Psoas muscle (tissue), 8 donors: ENCODE measurements around the gene LSM7. TPM values are rescaled to one million over a fixed set of nuclear protein-coding genes. Genes with fewer than 3 reads are reported as not detected.

Source experiments
- ATAC-seq, 4 donors: fragments of 200-7000 bp; cut with Tn5 transposase; one replicate each; pipeline ENCODE4 v1.9.1; 2020; ENCODE audit warnings: moderate library complexity in 3 of 4, mild to moderate bottlenecking in 2 of 4
- DNase-seq, 2 donors: peaks; one replicate each; pipeline ENCODE4 v3.0.0-alpha.2; 2020
- H3K27ac ChIP-seq: fragments of 200-600 bp; one replicate; pipeline ENCODE4 v1.8.0; 2022
- H3K27me3 ChIP-seq, 3 donors: fragments of 200-600 bp in 1 of 3; one replicate each; pipeline versions ENCODE4 v1.6.1 to v1.8.0; 2013 to 2022; ENCODE audit warnings: low read length in 2 of 3, mild to moderate bottlenecking in 2 of 3, moderate library complexity in 1 of 3; ENCODE audit not compliant: insufficient read depth in 3 of 3
- H3K36me3 ChIP-seq, 2 donors: fragments of 200-600 bp in 1 of 2; one replicate each; pipeline versions ENCODE4 v1.6.1 to v1.8.0; 2013 to 2022; ENCODE audit warnings: low read depth in 1 of 2, mild to moderate bottlenecking in 1 of 2, moderate library complexity in 1 of 2; ENCODE audit not compliant: insufficient read depth in 1 of 2
- H3K4me1 ChIP-seq: fragments of 200-600 bp; one replicate; pipeline ENCODE4 v1.8.0; 2022
- H3K4me3 ChIP-seq: fragments of 200-600 bp; one replicate; pipeline ENCODE4 v1.8.0; 2022; ENCODE audit warnings: mild to moderate bottlenecking
- H3K9me3 ChIP-seq: fragments of 200-600 bp; one replicate; pipeline ENCODE4 v1.8.0; 2022
- WGBS, 3 donors: extraction: QIAGEN DNeasy Blood & Tissue Kit; methylation state at CpG; one replicate each; pipeline versions ENCODE4 v1.1.6 to v1.1.7; 2013; 5-methylcytosine and 5-hydroxymethylcytosine counted together
- intact Hi-C, 2 donors: fragments of 100-400 bp; cut with DNase I; formaldehyde crosslinking; loops; one replicate each; pipeline versions ENCODE4 v1.11.0 to v1.14.2; 2022
- polyA plus RNA-seq, 3 donors: library from polyadenylated mRNA; stranded (reverse); fragments of 200-250 nt; gene quantifications; one replicate each; pipeline ENCODE4 v1.2.3, GENCODE V29; 2013
- total RNA-seq, 4 donors: library from RNA; stranded (reverse); fragmentation: NEBNext Ultra II Directional in 2 of 4; extraction: Animal tissue kit (Norgen Biotek cat#: 25700) in 2 of 4; gene quantifications; one replicate each; pipeline versions ENCODE4 v1.2.1 to v1.2.4, GENCODE V29; 2021 to 2023
- TF ChIP-seq, protein P1 (sequence below): fragments of 200-600 bp; IDR thresholded peaks from one replicate; pipeline ENCODE4 v1.8.0; 2022; ENCODE audit warnings: antibody characterized with exemption
- donor health status: healthy with polysubstance abuse.
- donor health status: DM: no; HTN: no; CAD: no; lungs with moderate emphysema.
- donor health status: Bipolar disorder and iron deficiency.
- donor health status: healthy.
- donor health status: DM: yes; HTN: yes; CAD: no.
- donor health status: DM: no; HTN: no; CAD: no.
- donor health status: DM: no; HTN: no; CAD: no.
- donor health status: DM: yes; HTN: yes; CAD: no.

Gene LSM7
- total and polyA plus RNA-seq, 7 donors: 42.2 to 323 (median 89.8) TPM

GRCh38 chr19:2280633-2281264 lies 47.6 kb downstream of the LSM7 start:
- Histone ChIP-seq H3K27ac (no peak overlapping the region), H3K27me3 (no peaks in the 10 kb centered on the region), H3K36me3 (peaks cover 0 to 6% of the 10 kb centered on the region in 2 donors), H3K4me1 (peaks cover 5% of the 10 kb centered on the region), H3K4me3 (no peak overlapping the region), H3K9me3 (no peaks in the 10 kb centered on the region)
- intact Hi-C loops: no loop called here
- WGBS, 3 donors: 70 to 76% (median 71%) methylated on average over 22 to 26 of the region's 26 CpGs
- TF ChIP-seq, protein P1, sequence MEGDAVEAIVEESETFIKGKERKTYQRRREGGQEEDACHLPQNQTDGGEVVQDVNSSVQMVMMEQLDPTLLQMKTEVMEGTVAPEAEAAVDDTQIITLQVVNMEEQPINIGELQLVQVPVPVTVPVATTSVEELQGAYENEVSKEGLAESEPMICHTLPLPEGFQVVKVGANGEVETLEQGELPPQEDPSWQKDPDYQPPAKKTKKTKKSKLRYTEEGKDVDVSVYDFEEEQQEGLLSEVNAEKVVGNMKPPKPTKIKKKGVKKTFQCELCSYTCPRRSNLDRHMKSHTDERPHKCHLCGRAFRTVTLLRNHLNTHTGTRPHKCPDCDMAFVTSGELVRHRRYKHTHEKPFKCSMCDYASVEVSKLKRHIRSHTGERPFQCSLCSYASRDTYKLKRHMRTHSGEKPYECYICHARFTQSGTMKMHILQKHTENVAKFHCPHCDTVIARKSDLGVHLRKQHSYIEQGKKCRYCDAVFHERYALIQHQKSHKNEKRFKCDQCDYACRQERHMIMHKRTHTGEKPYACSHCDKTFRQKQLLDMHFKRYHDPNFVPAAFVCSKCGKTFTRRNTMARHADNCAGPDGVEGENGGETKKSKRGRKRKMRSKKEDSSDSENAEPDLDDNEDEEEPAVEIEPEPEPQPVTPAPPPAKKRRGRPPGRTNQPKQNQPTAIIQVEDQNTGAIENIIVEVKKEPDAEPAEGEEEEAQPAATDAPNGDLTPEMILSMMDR: no peak
- ATAC-seq: no peak
- no peak for DNase-seq

DNA sequence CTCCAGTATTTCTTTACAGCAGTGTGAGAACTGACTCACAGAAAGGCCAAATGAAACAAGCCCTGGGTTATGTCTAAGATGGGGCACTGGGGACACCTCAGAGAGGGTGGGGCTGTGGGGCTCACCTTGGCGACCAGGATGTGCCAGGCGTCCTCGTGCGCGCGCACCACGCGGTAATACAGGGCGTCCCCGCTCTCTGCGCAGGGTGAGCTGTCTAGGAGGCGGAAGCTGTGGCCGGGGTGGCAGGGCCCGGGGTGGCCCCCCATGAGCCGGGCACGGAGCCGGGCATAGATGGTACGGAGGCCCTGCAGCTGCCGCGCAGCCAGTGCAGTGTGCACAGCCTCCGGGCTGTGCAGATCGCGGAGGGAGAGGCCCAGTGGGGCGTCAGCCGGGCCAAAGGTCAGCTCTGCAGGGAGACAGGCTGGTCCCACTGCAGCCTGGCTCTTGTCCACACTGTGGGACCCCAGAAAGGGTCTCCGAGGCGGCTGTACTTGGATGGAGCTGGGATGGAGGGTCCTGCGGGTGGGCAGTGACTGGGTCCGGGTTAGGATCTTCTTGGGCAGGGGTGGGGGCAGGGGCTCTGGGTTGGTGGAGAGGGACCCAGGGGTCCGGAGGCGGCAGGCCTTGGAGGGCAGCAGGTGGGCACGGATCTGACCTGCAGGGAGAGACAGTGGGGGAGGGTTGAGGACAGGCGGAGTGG lies 49.8 kb downstream of the LSM7 start:
- ATAC-seq (no peak), DNase-seq (no peak)
- Histone ChIP-seq H3K9me3 (no peaks in the 10 kb centered on the region), H3K4me3 (no peak overlapping the region), H3K27ac (no peak overlapping the region), H3K27me3 (no peaks in the 10 kb centered on the region), H3K4me1 (peaks cover 22% of the 10 kb centered on the region), H3K36me3 (peaks cover 0 to 6% of the 10 kb centered on the region in 2 donors)
- TF ChIP-seq, protein P1: no peak
- intact Hi-C loops: loop anchor here in 1 of 2 donors (5.0 to 10.0 kb wide), 3 partner anchors 39 to 124 kb away; partner anchors contain the start of gene AP3D1
- WGBS, 3 donors: 86 to 87% (median 86%) methylated on average over 33 of the region's 33 CpGs

GRCh38 chr19:2277138-2277537 lies 51.2 kb downstream of the LSM7 start:
- Histone ChIP-seq H3K9me3 (no peaks in the 10 kb centered on the region), H3K36me3 (peaks cover 0 to 18% of the 10 kb centered on the region in 2 donors), H3K4me3 (no peak overlapping the region), H3K4me1 (peaks cover 37% of the 10 kb centered on the region), H3K27me3 (no peaks in the 10 kb centered on the region), H3K27ac (no peak overlapping the region)
- WGBS, 3 donors: 81 to 85% (median 84%) methylated on average over 9 of the region's 9 CpGs
- no peak for DNase-seq
- intact Hi-C loops: loop anchor here in 1 of 2 donors (5.0 to 10.0 kb wide), 3 partner anchors 40 to 122 kb away; partner anchors contain the start of gene AP3D1
- ATAC-seq: no peak
- TF ChIP-seq, protein P1: no peak

DNA sequence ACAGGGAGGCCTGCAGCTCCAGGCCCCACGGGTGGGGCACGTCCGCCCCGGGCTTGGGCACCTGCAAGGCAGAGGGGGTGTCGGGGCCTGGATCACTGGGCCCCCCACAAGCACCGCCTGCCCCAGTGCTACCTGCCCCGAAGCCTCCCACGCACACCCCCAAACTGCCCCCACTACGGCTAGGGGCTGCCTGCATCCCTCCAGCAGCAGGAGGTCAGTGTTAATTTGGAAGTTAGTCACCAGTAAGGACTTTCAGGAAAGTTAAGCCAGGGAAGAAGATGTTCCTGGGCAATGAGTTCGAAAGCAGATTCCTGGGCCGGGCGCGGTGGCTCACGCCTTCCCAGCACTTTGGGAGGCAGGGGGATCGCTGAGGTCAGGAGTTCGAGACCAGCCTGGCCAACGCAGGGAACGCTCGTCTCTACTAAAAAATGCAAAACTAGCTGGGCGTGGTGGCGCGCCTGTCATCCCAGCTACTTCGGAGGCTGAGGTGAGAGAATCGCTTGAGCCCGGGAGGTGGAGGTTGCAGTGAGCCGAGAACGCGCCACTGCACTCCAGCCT lies 51.9 kb downstream of the LSM7 start:
- TF ChIP-seq, protein P1: no peak
- WGBS, 3 donors: 86 to 92% (median 90%) methylated on average over 28 of the region's 28 CpGs
- ATAC-seq (no peak), DNase-seq (no peak)
- Histone ChIP-seq H3K4me1 (peaks cover 43% of the 10 kb centered on the region), H3K27ac (no peak overlapping the region), H3K36me3 (peaks cover 0 to 25% of the 10 kb centered on the region in 2 donors), H3K9me3 (no peaks in the 10 kb centered on the region), H3K27me3 (no peaks in the 10 kb centered on the region), H3K4me3 (peak overlapping the region; percentile 28)
- intact Hi-C loops: loop anchor here in 1 of 2 donors (5.0 to 10.0 kb wide), 3 partner anchors 41 to 122 kb away; partner anchors contain the start of gene AP3D1
